ENCODE data around the gene SLC1A2.

Gene SLC1A2

GRCh38 chr11:35376118-35376510, 43.2 kb downstream of the SLC1A2 start:
- DNase-seq (ENCODE audit: low spot score), result no peak

GRCh38 chr11:35375332-35376117, 43.8 kb downstream of the SLC1A2 start:
- DNase-seq (ENCODE audit: low spot score), result no peak

- no peak for DNase-seq (ENCODE audit: low spot score)
Measured at GRCh38 chr11:35373284-35373933, 45.9 kb downstream of the SLC1A2 start.

GRCh38 chr11:35372565-35373283, 46.6 kb downstream of the SLC1A2 start:
- no peak for DNase-seq (ENCODE audit: low spot score)

GRCh38 chr11:35367491-35367890, 51.9 kb downstream of the SLC1A2 start:
- DNase-seq (ENCODE audit: low spot score), result no peak

GRCh38 chr11:35366798-35367197, 52.6 kb downstream of the SLC1A2 start:
- DNase-seq (ENCODE audit: low spot score), result no peak

- DNase-seq (ENCODE audit: low spot score), result no peak
Measured at GRCh38 chr11:35365961-35366360, 53.4 kb downstream of the SLC1A2 start.

- DNase-seq (ENCODE audit: low spot score), result no peak
Measured at GRCh38 chr11:35365395-35365794, 54.0 kb downstream of the SLC1A2 start.

GRCh38 chr11:35363854-35364780, 55.2 kb downstream of the SLC1A2 start:
- DNase-seq (ENCODE audit: low spot score), result no peak

GRCh38 chr11:35363246-35363801, 56.0 kb downstream of the SLC1A2 start:
- DNase-seq (ENCODE audit: low spot score), result no peak

GRCh38 chr11:35362521-35362980, 56.8 kb downstream of the SLC1A2 start:
- DNase-seq (ENCODE audit: low spot score), result no peak

- DNase-seq (ENCODE audit: low spot score), result no peak
Measured at GRCh38 chr11:35360055-35360530, 59.3 kb downstream of the SLC1A2 start.

GRCh38 chr11:35359321-35360054, 59.9 kb downstream of the SLC1A2 start:
- DNase-seq (ENCODE audit: low spot score), result no peak

GRCh38 chr11:35358391-35358790, 61.0 kb downstream of the SLC1A2 start:
- no peak for DNase-seq (ENCODE audit: low spot score)

GRCh38 chr11:35357923-35358322, 61.4 kb downstream of the SLC1A2 start:
- no peak for DNase-seq (ENCODE audit: low spot score)

- DNase-seq (ENCODE audit: low spot score), result no peak
Measured at GRCh38 chr11:35355102-35355749, 64.1 kb downstream of the SLC1A2 start.

- DNase-seq (ENCODE audit: low spot score), result no peak
Measured at GRCh38 chr11:35354644-35355043, 64.7 kb downstream of the SLC1A2 start.

GRCh38 chr11:35352077-35352888, 67.1 kb downstream of the SLC1A2 start:
- DNase-seq (ENCODE audit: low spot score), result no peak

GRCh38 chr11:35349897-35350296, 69.5 kb downstream of the SLC1A2 start:
- no peak for DNase-seq (ENCODE audit: low spot score)

Measured in activated CD4-positive, alpha-beta T cell treated with anti-CD3 and anti-CD28 coated beads, Interleukin-2, Interleukin-4, amounts not matched to agents 100 ng/mL and 50 ng/mL, durations not matched to agents 16 hours and 8 hours (primary cell).